Measurements from ENCODE around the gene NPTXR.
"Not testable (repeated sequence)": the region's sequence is repeated elsewhere in the genome, so short reads cannot be mapped to it uniquely, and the experiment has no call there.

The NPTXR gene

GRCh38 chr22:38826386-38826785, 17.4 kb downstream of the NPTXR start:
- no peaks in the 10 kb centered on the region for H3K36me3 ChIP-seq (ENCODE audit: control insufficient read depth in 5 of 5, insufficient read depth in 5 of 5, low read length in 5 of 5)
- no peak overlapping the region for H3K27ac ChIP-seq (ENCODE audit: low read depth, low read length)
- H3K4me1 ChIP-seq (ENCODE audit: control insufficient read depth in 5 of 5, insufficient read depth in 5 of 5, low read length in 5 of 5) = no peaks in the 10 kb centered on the region
- no peak overlapping the region for H3K9ac ChIP-seq (ENCODE audit: low read length in 5 of 5)
- H3K4me3 ChIP-seq (ENCODE audit: low read depth in 1 of 5, low read length in 5 of 5) = no peak overlapping the region
- H3K9me3 ChIP-seq (ENCODE audit: control insufficient read depth in 5 of 5, low read length in 5 of 5) = peaks cover 0 to 4% (median 0%) of the 10 kb centered on the region in 5 donors
- H3K27me3 ChIP-seq (ENCODE audit: control insufficient read depth in 5 of 5, insufficient read depth in 4 of 5, low read length in 5 of 5) = peaks cover 0 to 2% (median 0%) of the 10 kb centered on the region in 5 donors

- Histone ChIP-seq H3K9me3 (ENCODE audit: control insufficient read depth in 5 of 5, low read length in 5 of 5) (peaks cover 0 to 4% (median 0%) of the 10 kb centered on the region in 5 donors), H3K4me3 (ENCODE audit: low read depth in 1 of 5, low read length in 5 of 5) (no peak overlapping the region), H3K36me3 (ENCODE audit: control insufficient read depth in 5 of 5, insufficient read depth in 5 of 5, low read length in 5 of 5) (no peaks in the 10 kb centered on the region), H3K4me1 (ENCODE audit: control insufficient read depth in 5 of 5, insufficient read depth in 5 of 5, low read length in 5 of 5) (no peaks in the 10 kb centered on the region), H3K27ac (ENCODE audit: low read depth, low read length) (no peak overlapping the region), H3K9ac (ENCODE audit: low read length in 5 of 5) (no peak overlapping the region), H3K27me3 (ENCODE audit: control insufficient read depth in 5 of 5, insufficient read depth in 4 of 5, low read length in 5 of 5) (peaks cover 0 to 3% (median 0%) of the 10 kb centered on the region in 5 donors)
Measured at GRCh38 chr22:38824585-38824984, 19.2 kb downstream of the NPTXR start.

- peaks cover 0 to 4% (median 0%) of the 10 kb centered on the region in 5 donors for H3K9me3 ChIP-seq (ENCODE audit: control insufficient read depth in 5 of 5, low read length in 5 of 5)
- no peak overlapping the region for H3K9ac ChIP-seq (ENCODE audit: low read length in 5 of 5)
- peaks cover 0 to 3% (median 2%) of the 10 kb centered on the region in 5 donors for H3K27me3 ChIP-seq (ENCODE audit: control insufficient read depth in 5 of 5, insufficient read depth in 4 of 5, low read length in 5 of 5)
- no peak overlapping the region for H3K4me3 ChIP-seq (ENCODE audit: low read depth in 1 of 5, low read length in 5 of 5)
- H3K4me1 ChIP-seq (ENCODE audit: control insufficient read depth in 5 of 5, insufficient read depth in 5 of 5, low read length in 5 of 5) = no peaks in the 10 kb centered on the region
- no peaks in the 10 kb centered on the region for H3K36me3 ChIP-seq (ENCODE audit: control insufficient read depth in 5 of 5, insufficient read depth in 5 of 5, low read length in 5 of 5)
- H3K27ac ChIP-seq (ENCODE audit: low read depth, low read length) = no peak overlapping the region
Measured at GRCh38 chr22:38823637-38824036, 20.2 kb downstream of the NPTXR start.

- no peaks in the 10 kb centered on the region for H3K4me1 ChIP-seq (ENCODE audit: control insufficient read depth in 5 of 5, insufficient read depth in 5 of 5, low read length in 5 of 5)
- no peaks in the 10 kb centered on the region for H3K9me3 ChIP-seq (ENCODE audit: control insufficient read depth in 5 of 5, low read length in 5 of 5)
- no peak overlapping the region for H3K9ac ChIP-seq (ENCODE audit: low read length in 5 of 5)
- H3K4me3 ChIP-seq (ENCODE audit: low read depth in 1 of 5, low read length in 5 of 5) = no peak overlapping the region
- H3K36me3 ChIP-seq (ENCODE audit: control insufficient read depth in 5 of 5, insufficient read depth in 5 of 5, low read length in 5 of 5) = no peaks in the 10 kb centered on the region
- peaks cover 0 to 4% (median 2%) of the 10 kb centered on the region in 5 donors for H3K27me3 ChIP-seq (ENCODE audit: control insufficient read depth in 5 of 5, insufficient read depth in 4 of 5, low read length in 5 of 5)
- no peak overlapping the region for H3K27ac ChIP-seq (ENCODE audit: low read depth, low read length)
Measured at GRCh38 chr22:38823076-38823475, 20.8 kb downstream of the NPTXR start.

GRCh38 chr22:38820020-38820419, 23.8 kb downstream of the NPTXR start:
- Histone ChIP-seq H3K9me3 (ENCODE audit: control insufficient read depth in 5 of 5, low read length in 5 of 5) (no peaks in the 10 kb centered on the region), H3K9ac (ENCODE audit: low read length in 5 of 5) (no peak overlapping the region), H3K36me3 (ENCODE audit: control insufficient read depth in 5 of 5, insufficient read depth in 5 of 5, low read length in 5 of 5) (no peaks in the 10 kb centered on the region), H3K27me3 (ENCODE audit: control insufficient read depth in 5 of 5, insufficient read depth in 4 of 5, low read length in 5 of 5) (peaks cover 0 to 5% (median 2%) of the 10 kb centered on the region in 5 donors), H3K27ac (ENCODE audit: low read depth, low read length) (no peak overlapping the region), H3K4me1 (ENCODE audit: control insufficient read depth in 5 of 5, insufficient read depth in 5 of 5, low read length in 5 of 5) (no peaks in the 10 kb centered on the region), H3K4me3 (ENCODE audit: low read depth in 1 of 5, low read length in 5 of 5) (no peak overlapping the region)

- no peak overlapping the region for H3K27ac ChIP-seq (ENCODE audit: low read depth, low read length)
- no peak overlapping the region for H3K4me3 ChIP-seq (ENCODE audit: low read depth in 1 of 5, low read length in 5 of 5)
- H3K4me1 ChIP-seq (ENCODE audit: control insufficient read depth in 5 of 5, insufficient read depth in 5 of 5, low read length in 5 of 5) = no peaks in the 10 kb centered on the region
- no peaks in the 10 kb centered on the region for H3K36me3 ChIP-seq (ENCODE audit: control insufficient read depth in 5 of 5, insufficient read depth in 5 of 5, low read length in 5 of 5)
- no peak overlapping the region for H3K9ac ChIP-seq (ENCODE audit: low read length in 5 of 5)
- peaks cover 0 to 5% (median 2%) of the 10 kb centered on the region in 5 donors for H3K27me3 ChIP-seq (ENCODE audit: control insufficient read depth in 5 of 5, insufficient read depth in 4 of 5, low read length in 5 of 5)
- no peaks in the 10 kb centered on the region for H3K9me3 ChIP-seq (ENCODE audit: control insufficient read depth in 5 of 5, low read length in 5 of 5)
Measured at GRCh38 chr22:38819387-38819940, 24.4 kb downstream of the NPTXR start.

- no peak overlapping the region for H3K9ac ChIP-seq (ENCODE audit: low read length in 5 of 5)
- H3K27ac ChIP-seq (ENCODE audit: low read depth, low read length) = no peak overlapping the region
- no peaks in the 10 kb centered on the region for H3K9me3 ChIP-seq (ENCODE audit: control insufficient read depth in 5 of 5, low read length in 5 of 5)
- no peaks in the 10 kb centered on the region for H3K36me3 ChIP-seq (ENCODE audit: control insufficient read depth in 5 of 5, insufficient read depth in 5 of 5, low read length in 5 of 5)
- no peak overlapping the region for H3K4me3 ChIP-seq (ENCODE audit: low read depth in 1 of 5, low read length in 5 of 5)
- H3K4me1 ChIP-seq (ENCODE audit: control insufficient read depth in 5 of 5, insufficient read depth in 5 of 5, low read length in 5 of 5) = no peaks in the 10 kb centered on the region
- peaks cover 0 to 5% (median 2%) of the 10 kb centered on the region in 5 donors for H3K27me3 ChIP-seq (ENCODE audit: control insufficient read depth in 5 of 5, insufficient read depth in 4 of 5, low read length in 5 of 5)
Measured at GRCh38 chr22:38817196-38817595, 26.6 kb downstream of the NPTXR start.

GRCh38 chr22:38815842-38816241, 28.0 kb downstream of the NPTXR start:
- peaks cover 0 to 4% (median 0%) of the 10 kb centered on the region in 5 donors for H3K9me3 ChIP-seq (ENCODE audit: control insufficient read depth in 5 of 5, low read length in 5 of 5)
- H3K27ac ChIP-seq (ENCODE audit: low read depth, low read length) = no peak overlapping the region
- no peak overlapping the region for H3K4me3 ChIP-seq (ENCODE audit: low read depth in 1 of 5, low read length in 5 of 5)
- H3K4me1 ChIP-seq (ENCODE audit: control insufficient read depth in 5 of 5, insufficient read depth in 5 of 5, low read length in 5 of 5) = no peaks in the 10 kb centered on the region
- H3K36me3 ChIP-seq (ENCODE audit: control insufficient read depth in 5 of 5, insufficient read depth in 5 of 5, low read length in 5 of 5) = no peaks in the 10 kb centered on the region
- H3K27me3 ChIP-seq (ENCODE audit: control insufficient read depth in 5 of 5, insufficient read depth in 4 of 5, low read length in 5 of 5) = peaks cover 0 to 5% (median 0%) of the 10 kb centered on the region in 5 donors
- H3K9ac ChIP-seq (ENCODE audit: low read length in 5 of 5) = no peak overlapping the region

- H3K36me3 ChIP-seq (ENCODE audit: control insufficient read depth in 5 of 5, insufficient read depth in 5 of 5, low read length in 5 of 5) = no peaks in the 10 kb centered on the region
- no peak overlapping the region for H3K4me3 ChIP-seq (ENCODE audit: low read depth in 1 of 5, low read length in 5 of 5)
- H3K4me1 ChIP-seq (ENCODE audit: control insufficient read depth in 5 of 5, insufficient read depth in 5 of 5, low read length in 5 of 5) = no peaks in the 10 kb centered on the region
- no peak overlapping the region for H3K9ac ChIP-seq (ENCODE audit: low read length in 5 of 5)
- peaks cover 4 to 13% (median 7%) of the 10 kb centered on the region in 5 donors for H3K9me3 ChIP-seq (ENCODE audit: control insufficient read depth in 5 of 5, low read length in 5 of 5)
- H3K27me3 ChIP-seq (ENCODE audit: control insufficient read depth in 5 of 5, insufficient read depth in 4 of 5, low read length in 5 of 5) = peaks cover 0 to 2% (median 0%) of the 10 kb centered on the region in 5 donors
- H3K27ac ChIP-seq (ENCODE audit: low read depth, low read length) = no peak overlapping the region
Measured at GRCh38 chr22:38811241-38811640, 32.6 kb downstream of the NPTXR start.

GRCh38 chr22:38805041-38805593, 38.7 kb downstream of the NPTXR start:
- H3K36me3 ChIP-seq (ENCODE audit: control insufficient read depth in 5 of 5, insufficient read depth in 5 of 5, low read length in 5 of 5); H3K9ac ChIP-seq (ENCODE audit: low read length in 5 of 5); H3K27me3 ChIP-seq (ENCODE audit: control insufficient read depth in 5 of 5, insufficient read depth in 4 of 5, low read length in 5 of 5); H3K9me3 ChIP-seq (ENCODE audit: control insufficient read depth in 5 of 5, low read length in 5 of 5); H3K4me3 ChIP-seq (ENCODE audit: low read depth in 1 of 5, low read length in 5 of 5); H3K27ac ChIP-seq (ENCODE audit: low read depth, low read length): not testable (repeated sequence)
- H3K4me1 ChIP-seq (ENCODE audit: control insufficient read depth in 5 of 5, insufficient read depth in 5 of 5, low read length in 5 of 5) = peaks cover 2 to 13% (median 7%) of the 10 kb centered on the region in 5 donors

Measured in subcutaneous abdominal adipose tissue (tissue), 5 donors.